Hippocampal formation (tissue), 2 donors: ENCODE data around the gene ORM1.

Experiments
- DNase-seq, 2 donors: peaks; one replicate each; lab custom pipeline; 2025; lab: John Stamatoyannopoulos, UW

The ORM1 gene

GRCh38 chr9:114287763-114288192 lies 35.1 kb upstream of the ORM1 start:
- no peak for DNase-seq

DNA sequence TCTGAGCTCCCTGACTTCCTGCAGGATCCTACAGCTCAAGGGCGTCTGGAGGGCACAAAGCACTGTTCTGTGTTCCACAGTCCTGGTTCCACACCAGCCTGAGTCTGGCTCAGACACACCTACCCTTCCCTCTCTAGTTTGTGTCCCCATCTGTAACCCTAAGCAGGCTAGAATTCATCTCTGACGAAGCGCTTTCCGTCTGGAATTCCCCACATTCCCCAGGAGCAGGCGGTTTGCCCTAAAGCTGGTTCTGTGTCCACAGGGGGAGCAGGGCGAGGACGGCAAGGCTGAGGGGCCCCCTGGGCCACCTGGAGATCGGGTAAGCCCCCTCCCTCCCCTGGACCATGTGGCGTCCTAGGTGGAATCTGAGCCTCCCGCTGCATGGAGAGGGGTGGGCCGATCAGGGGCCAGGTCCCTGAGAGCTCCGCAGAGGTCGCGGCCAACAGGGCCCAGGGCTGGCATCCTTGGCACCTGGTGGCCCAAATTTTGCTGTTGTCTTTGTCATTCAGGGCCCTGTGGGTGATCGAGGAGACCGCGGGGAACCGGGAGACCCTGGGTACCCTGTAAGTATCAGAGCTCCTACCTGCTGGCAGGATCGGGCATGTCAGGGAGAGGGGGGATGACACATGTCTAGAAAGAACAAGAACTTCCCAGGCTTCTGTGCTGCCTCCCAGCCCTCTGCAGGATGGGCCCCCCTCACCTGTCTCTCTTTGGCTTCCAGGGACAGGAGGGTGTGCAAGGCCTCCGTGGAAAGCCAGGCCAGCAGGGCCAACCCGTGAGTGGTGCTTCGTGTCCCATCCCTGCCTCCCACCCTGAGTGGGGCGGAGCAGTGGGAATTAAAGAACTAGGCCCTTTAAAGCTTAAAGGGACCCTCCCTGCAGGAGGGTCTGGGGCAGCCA lies 34.5 kb upstream of the ORM1 start:
- no peak for DNase-seq

GRCh38 chr9:114289106-114289505 lies 33.8 kb upstream of the ORM1 start:
- no peak for DNase-seq

DNA sequence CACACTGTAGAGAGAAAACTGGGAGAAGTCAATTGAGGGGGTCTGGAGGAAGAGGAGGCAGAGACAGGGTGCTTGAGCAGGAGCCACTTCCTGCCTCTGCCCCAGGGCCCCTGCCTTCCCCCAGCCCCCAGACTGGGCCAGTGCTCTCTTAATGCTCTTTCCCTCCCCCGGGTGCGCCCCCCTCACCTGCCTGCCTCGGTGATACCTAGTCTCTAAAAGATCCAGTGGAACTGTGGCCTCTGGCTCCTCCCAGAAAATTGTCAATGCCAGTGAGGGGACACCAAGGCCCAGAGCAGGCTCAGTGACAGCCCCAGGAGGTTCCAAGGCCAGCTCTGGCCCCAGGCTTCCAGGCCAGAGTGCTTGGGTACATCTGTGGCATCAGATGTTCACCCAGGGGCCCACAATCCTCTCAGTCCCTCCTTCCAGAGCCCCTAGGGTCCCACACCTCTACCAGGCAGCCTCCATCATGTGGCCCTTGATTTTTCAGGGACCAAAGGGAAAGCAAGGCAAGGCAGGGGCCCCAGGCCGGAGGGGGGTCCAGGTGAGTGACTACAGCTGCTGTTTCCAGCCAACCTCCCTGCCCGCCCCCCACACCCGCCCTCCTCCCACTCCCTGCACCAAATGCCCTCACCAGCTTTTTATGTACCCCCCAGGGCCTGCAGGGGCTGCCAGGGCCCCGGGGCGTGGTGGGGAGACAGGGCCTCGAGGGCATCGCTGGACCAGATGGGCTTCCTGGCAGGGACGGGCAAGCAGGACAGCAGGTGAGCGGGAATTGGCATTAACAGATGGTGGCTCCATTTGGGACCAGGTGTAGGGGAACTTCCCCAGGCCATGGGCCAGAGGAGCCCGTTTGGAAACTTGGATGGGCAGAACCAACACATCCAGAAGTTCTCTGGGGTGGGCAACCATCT lies 33.1 kb upstream of the ORM1 start:
- DNase-seq = no peak

- DNase-seq = no peak
Observed at GRCh38 chr9:114290561-114290986, 32.3 kb upstream of the ORM1 start.

DNA sequence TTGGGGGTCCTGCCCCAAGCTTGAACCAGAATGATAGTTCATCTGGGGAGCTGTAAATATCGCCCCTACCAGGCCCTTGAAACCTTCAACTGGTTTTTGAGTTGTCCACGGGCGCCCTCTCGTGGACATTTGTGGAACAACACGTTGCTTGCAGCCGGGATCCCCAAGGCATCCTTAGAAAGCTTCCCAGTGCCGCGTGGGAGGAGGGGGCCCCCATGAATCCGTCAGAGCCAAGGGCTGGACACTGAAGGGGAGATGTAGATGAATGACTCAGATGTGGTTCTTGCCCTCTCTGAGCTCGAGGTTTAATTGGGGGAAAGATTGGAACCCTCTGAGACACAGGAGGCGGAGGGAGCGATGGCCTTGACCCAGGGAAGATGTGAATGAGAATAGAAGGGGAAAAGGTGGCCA lies 31.8 kb upstream of the ORM1 start:
- DNase-seq = peak in 1 of 2 donors; percentile 55

- no peak for DNase-seq
Observed at GRCh38 chr9:114291886-114292590, 30.9 kb upstream of the ORM1 start.

DNA sequence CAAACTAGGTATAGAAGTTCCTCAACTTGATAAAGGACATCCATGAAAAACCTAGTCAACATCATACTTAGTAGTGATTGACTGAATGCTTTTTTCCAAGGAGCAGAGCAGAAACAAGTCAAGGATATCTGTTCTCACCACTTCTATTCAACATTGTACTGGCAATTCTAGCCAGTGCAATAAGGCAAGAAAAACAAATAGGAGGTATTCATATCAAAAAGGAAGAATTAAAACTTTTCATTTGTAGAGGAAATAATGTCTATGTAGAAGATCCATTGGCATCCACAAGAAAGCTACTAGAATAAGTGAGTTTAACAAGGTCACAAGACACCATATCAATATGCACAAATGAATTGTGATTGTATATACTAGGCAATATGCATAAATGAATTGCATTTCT lies 28.2 kb upstream of the ORM1 start:
- no peak for DNase-seq

DNA sequence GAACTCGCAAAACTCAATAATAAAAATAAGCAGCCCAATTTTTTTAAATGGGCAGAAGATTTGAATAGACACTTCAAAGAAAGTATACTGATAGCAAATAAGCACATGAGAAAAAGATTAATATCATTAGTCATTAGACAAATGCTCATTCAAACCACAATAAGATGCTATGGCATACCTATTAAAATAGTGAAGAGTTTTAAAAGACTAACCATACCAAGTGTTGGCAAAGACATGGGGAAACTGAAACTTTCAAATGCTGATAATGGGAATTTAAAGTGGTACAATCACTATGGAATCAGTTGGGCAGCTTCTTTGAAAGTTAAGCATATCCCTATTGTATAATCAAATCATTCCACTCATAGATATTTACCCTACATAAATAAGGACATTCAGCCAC lies 26.6 kb upstream of the ORM1 start:
- no peak for DNase-seq

DNA sequence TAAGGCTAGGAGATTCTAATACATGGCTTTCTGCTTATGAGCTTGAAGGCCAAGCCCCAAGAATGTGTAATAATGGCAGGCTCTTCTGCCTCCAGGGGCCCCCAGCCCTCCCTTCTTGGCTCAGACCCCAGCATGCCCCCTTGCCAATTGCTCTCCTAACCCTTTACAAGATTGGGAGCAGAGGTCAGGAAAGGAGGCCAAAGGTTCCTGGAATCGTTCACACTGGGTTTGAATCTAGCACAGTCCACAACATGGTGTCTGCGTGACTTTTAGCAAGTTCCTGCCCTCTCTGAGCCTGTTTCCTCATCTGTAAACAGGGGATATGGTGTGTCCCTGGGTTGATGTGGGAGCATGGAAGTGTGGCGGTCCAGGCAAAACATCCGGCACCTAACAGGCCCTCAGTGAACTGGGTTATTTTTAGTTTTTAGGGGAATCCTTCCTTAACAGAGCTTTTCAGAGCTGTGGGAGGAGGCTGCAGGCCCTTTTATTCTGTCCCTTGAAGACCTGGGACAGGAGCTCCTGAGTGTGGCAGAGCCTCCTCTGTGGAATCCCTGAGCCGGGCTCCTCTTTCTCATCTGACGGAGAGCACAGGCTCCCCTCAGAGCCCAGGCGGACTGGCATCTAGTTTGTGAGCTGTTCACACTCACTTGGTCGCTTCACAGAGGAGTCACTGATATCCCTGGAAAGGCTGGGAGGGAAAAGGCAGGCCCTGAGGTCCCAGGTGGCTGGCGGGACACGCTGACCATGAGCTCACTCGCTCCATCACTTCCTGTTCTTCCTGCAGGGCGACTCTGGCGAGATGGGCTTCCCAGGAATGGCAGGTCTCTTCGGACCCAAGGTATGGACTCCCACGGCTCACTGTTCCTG lies 23.4 kb upstream of the ORM1 start:
- no peak for DNase-seq

GRCh38 chr9:114300153-114300845 lies 22.6 kb upstream of the ORM1 start:
- DNase-seq = no peak

- DNase-seq = no peak
Observed at GRCh38 chr9:114300846-114301797, 21.8 kb upstream of the ORM1 start.

GRCh38 chr9:114301798-114302565 lies 20.9 kb upstream of the ORM1 start:
- DNase-seq = no peak

- DNase-seq = no peak
Observed at GRCh38 chr9:114302727-114303126, 20.2 kb upstream of the ORM1 start.

DNA sequence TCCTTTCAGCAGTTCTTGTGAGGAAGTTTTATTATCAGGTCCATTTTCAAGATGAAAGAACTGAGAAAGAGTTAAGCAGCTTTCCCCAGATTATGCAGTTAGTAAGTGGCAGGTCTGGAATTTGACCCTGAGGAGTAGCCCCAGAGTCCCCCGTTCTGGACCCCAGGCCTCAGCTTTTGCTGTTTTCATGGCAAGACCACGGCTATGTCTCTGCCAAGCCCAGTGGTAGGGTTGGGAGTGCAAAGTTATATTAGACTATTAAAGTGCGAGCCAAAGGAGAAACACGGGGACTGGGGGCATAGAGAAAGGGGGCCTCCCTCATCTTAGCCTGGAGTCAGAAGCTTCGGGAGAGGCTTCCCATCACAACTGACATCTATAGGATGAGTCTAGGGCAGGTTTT lies 19.3 kb upstream of the ORM1 start:
- DNase-seq = no peak

GRCh38 chr9:114303977-114304376 lies 18.9 kb upstream of the ORM1 start:
- DNase-seq = no peak

GRCh38 chr9:114304416-114305188 lies 18.3 kb upstream of the ORM1 start:
- no peak for DNase-seq

GRCh38 chr9:114307899-114308267 lies 15.0 kb upstream of the ORM1 start:
- no peak for DNase-seq
